Peyer's patch (tissue), 4 donors: ENCODE data around the gene SEMA6B. TPM values are rescaled to one million over a fixed set of nuclear protein-coding genes. Genes with fewer than 3 reads are reported as not detected.

Source experiments
- DNase-seq, 3 donors: peaks; one replicate each; pipeline ENCODE4 v3.0.0-alpha.2; 2017 to 2019
- H3K27ac ChIP-seq, 4 donors: fragments of 200-600 bp; sonication (generic); one replicate each; pipeline ENCODE4 v1.5.1; 2016 to 2019
- H3K27me3 ChIP-seq, 2 donors: fragments of 200-600 bp; sonication (generic); one replicate each; pipeline ENCODE4 v1.5.1; 2019
- H3K36me3 ChIP-seq, 3 donors: fragments of 200-600 bp; sonication (generic); one replicate each; pipeline ENCODE4 v1.5.1; 2016 to 2019
- H3K4me1 ChIP-seq, 4 donors: fragments of 200-600 bp; sonication (generic); one replicate each; pipeline ENCODE4 v1.5.1; 2016 to 2019
- H3K4me3 ChIP-seq, 4 donors: fragments of 200-600 bp; sonication (generic); 1 replicate in 3 of 4; 2 replicates in 1 of 4; pipeline ENCODE4 v1.5.1; 2016 to 2019; ENCODE audit warnings: mild to moderate bottlenecking in 1 of 4
- H3K9me3 ChIP-seq, 4 donors: fragments of 200-600 bp; sonication (generic); one replicate each; pipeline ENCODE4 v1.5.1; 2016 to 2019; ENCODE audit warnings: mild to moderate bottlenecking in 1 of 4
- CTCF ChIP-seq, 6 experiments: fragments of 450-650 bp in 4 of 6; fragments of 200-600 bp in 2 of 6; sonication (generic) in 1 of 6; IDR thresholded peaks; one replicate each; pipeline ENCODE4 v1.5.1; 2017 to 2019; ENCODE audit warnings: antibody characterized with exemption in 6 of 6, mild to moderate bottlenecking in 3 of 6, moderate library complexity in 1 of 6
- POLR2A ChIP-seq, 2 donors: fragments of 450-650 bp; IDR thresholded peaks; one replicate each; pipeline ENCODE4 v1.5.1; 2017; ENCODE audit warnings: antibody characterized with exemption in 2 of 2, mild to moderate bottlenecking in 2 of 2, moderate library complexity in 2 of 2
- total RNA-seq, 4 donors: library from RNA; depleted of rRNA; stranded (reverse); fragments of >200 nt; gene quantifications; one replicate each; pipeline ENCODE4 v1.1.0, GENCODE V29; 2016

The SEMA6B gene
- total RNA-seq: 1 to 10 TPM; 1.2 to 9.9 (median 3.2) TPM

GRCh38 chr19:4559569-4559968 lies at the start of gene SEMA6B:
SEMA6B (minus strand) TSS chr19:4559684; CDS start chr19:4558457, 1,227 bp downstream.
- Histone ChIP-seq H3K36me3 (no peaks in the 10 kb centered on the region), H3K4me1 (peaks cover 0 to 7% (median 0%) of the 10 kb centered on the region in 4 donors), H3K4me3 (peak within 1 kb of the TSS in 3 of 4 donors; percentile 3 to 32 (median 30)), H3K27me3 (no peaks in the 10 kb centered on the region), H3K9me3 (no peaks in the 10 kb centered on the region), H3K27ac (peak within 1 kb of the TSS in 3 of 4 donors; percentile 13 to 65 (median 61))
- TF ChIP-seq CTCF (IDR thresholded peaks at IDR 0.05) (no peak), POLR2A (IDR thresholded peaks at IDR 0.05) (no peak)
- DNase-seq: peak in 2 of 3 donors; percentile 48 to 59

- DNase-seq: no peak
- TF ChIP-seq POLR2A (IDR thresholded peaks at IDR 0.05): no peak
- no peak for TF ChIP-seq CTCF (IDR thresholded peaks at IDR 0.05)
- no peak overlapping the region for H3K4me3 ChIP-seq
- H3K4me1 ChIP-seq: no peaks in the 10 kb centered on the region
- H3K27me3 ChIP-seq: no peaks in the 10 kb centered on the region
- H3K9me3 ChIP-seq: no peaks in the 10 kb centered on the region
- H3K27ac ChIP-seq: no peak overlapping the region
- H3K36me3 ChIP-seq: no peaks in the 10 kb centered on the region
Measured at GRCh38 chr19:4606921-4607678, 47.6 kb upstream of the SEMA6B start.

GRCh38 chr19:4606181-4606580 lies 46.7 kb upstream of the SEMA6B start:
- Histone ChIP-seq H3K36me3 (no peaks in the 10 kb centered on the region), H3K4me1 (no peaks in the 10 kb centered on the region), H3K9me3 (no peaks in the 10 kb centered on the region), H3K4me3 (no peak overlapping the region), H3K27me3 (no peaks in the 10 kb centered on the region), H3K27ac (no peak overlapping the region)
- TF ChIP-seq POLR2A (IDR thresholded peaks at IDR 0.05): no peak
- no peak for TF ChIP-seq CTCF (IDR thresholded peaks at IDR 0.05)
- no peak for DNase-seq

GRCh38 chr19:4604912-4605311 lies 45.4 kb upstream of the SEMA6B start:
- Histone ChIP-seq H3K36me3 (no peaks in the 10 kb centered on the region), H3K27me3 (no peaks in the 10 kb centered on the region), H3K27ac (no peak overlapping the region), H3K9me3 (no peaks in the 10 kb centered on the region), H3K4me3 (no peak overlapping the region), H3K4me1 (no peaks in the 10 kb centered on the region)
- no peak for DNase-seq
- TF ChIP-seq POLR2A (IDR thresholded peaks at IDR 0.05) (no peak), CTCF (IDR thresholded peaks at IDR 0.05) (no peak)

- H3K4me1 ChIP-seq: peaks cover 0 to 10% (median 0%) of the 10 kb centered on the region in 4 donors
- H3K36me3 ChIP-seq: no peaks in the 10 kb centered on the region
- TF ChIP-seq POLR2A (IDR thresholded peaks at IDR 0.05): no peak
- no peak for TF ChIP-seq CTCF (IDR thresholded peaks at IDR 0.05)
- no peak overlapping the region for H3K27ac ChIP-seq
- H3K27me3 ChIP-seq: peaks cover 0 to 13% of the 10 kb centered on the region in 2 donors
- DNase-seq: no peak
- no peak overlapping the region for H3K4me3 ChIP-seq
- no peaks in the 10 kb centered on the region for H3K9me3 ChIP-seq
Measured at GRCh38 chr19:4602915-4603314, 43.4 kb upstream of the SEMA6B start.
